HG02852 (cell line): Measurements from ENCODE around the gene WFDC13.
"Not testable (repeated sequence)": the region's sequence is repeated elsewhere in the genome, so short reads cannot be mapped to it uniquely, and the experiment has no call there.

Experiments
- ATAC-seq: cut with Tn5 transposase; IDR thresholded peaks from one replicate; pipeline ENCODE4 v1.9.1; 2021; ENCODE audit warnings: mild to moderate bottlenecking, moderate library complexity; ENCODE audit not compliant: unreplicated experiment

Gene WFDC13

DNA sequence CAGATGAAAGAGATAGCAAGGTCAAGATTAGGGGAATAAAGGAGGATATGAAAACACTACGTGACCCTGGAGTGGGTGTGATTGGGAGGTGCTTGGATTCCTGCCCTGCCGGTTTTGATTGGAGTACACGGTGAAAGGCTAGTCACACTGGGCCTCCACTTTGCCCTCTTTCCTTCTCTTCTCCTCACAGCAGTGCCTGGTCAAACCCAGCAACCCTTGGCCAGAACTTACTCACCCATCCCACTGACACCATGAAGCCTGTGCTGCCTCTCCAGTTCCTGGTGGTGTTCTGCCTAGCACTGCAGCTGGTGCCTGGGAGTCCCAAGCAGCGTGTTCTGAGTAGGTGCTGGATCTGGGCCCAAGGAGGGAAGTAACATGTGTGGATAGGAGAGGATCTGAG lies at the start of gene WFDC13:
WFDC13 (plus strand) TSS at position 166 of the 400 bp plus-strand sequence; CDS start at position 252, 86 bp downstream.
- no peak for ATAC-seq

GRCh38 chr20:45657038-45657437 lies 44.8 kb upstream of the WFDC13 start:
- ATAC-seq, result not testable (repeated sequence)

DNA sequence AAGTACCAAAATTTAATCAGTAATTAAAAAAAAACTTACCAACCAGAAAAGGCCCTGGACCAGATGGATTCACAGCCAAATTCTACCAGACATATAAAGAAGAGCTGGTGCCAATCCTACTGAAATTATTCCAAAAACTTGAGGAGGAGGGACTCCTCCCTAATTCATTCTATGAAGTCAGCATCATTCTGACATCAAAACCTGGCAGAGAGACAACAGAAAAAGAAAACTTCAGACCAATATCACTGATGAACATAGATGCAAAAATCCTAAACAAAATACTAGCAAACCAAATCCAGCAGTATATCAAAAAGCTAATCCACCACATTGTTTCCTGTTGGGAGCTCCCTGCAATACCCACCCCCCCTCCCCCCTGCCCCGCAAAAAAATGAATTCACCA lies 31.7 kb upstream of the WFDC13 start, which contains the start of gene WFDC11:
WFDC11 (minus strand) TSS at position 101 of the 400 bp plus-strand sequence. CDS start 19,639 bp downstream, outside the sequence.
- ATAC-seq, result no peak

DNA sequence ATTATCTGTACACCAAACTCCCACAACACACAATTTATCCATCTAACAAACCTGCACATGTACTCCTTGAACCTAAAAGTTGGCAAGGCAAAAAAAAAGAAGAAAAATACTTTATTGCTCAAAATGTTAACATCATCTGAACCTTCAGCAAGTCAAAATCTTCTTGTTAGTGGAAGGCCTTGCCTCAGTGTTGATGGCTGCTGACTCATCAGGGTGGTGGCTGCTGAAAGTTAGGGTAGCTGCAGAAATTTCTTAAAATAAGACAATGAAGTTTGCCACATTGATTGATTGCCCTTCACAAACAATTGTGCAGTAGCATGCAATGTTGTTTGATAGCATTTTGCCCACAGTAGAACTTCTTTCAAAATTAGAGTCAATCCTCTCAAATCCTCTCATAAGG lies 29.1 kb upstream of the WFDC13 start:
- ATAC-seq, result no peak

DNA sequence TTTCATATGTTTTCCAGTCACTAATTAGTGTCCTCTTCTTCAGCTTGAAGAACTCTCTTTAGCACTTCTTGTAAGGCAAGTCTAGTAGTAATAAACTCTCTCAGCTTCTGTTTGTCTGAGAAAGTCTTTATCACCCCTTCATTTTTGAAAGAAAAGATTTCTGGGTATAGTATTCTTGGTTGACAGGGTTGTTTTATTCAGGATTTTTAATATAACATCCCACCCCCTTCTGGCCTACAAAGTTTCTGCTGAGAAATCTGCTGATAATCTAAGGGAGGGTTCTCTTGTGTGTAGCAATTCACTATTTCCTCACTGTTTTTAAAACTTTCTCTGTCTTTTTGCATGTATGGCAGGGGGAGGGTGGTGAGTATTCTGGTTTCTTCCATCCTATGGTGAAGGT lies 22.2 kb upstream of the WFDC13 start:
- ATAC-seq, result no peak

GRCh38 chr20:45685896-45686295 lies 15.9 kb upstream of the WFDC13 start:
- no peak for ATAC-seq

GRCh38 chr20:45693346-45693745 lies 8.5 kb upstream of the WFDC13 start:
- not testable (repeated sequence) for ATAC-seq

GRCh38 chr20:45695496-45695895 lies 6.3 kb upstream of the WFDC13 start:
- ATAC-seq, result no peak

GRCh38 chr20:45701104-45701503 lies 734 bp upstream of the WFDC13 start:
- no peak for ATAC-seq

GRCh38 chr20:45704969-45705637 lies 3.3 kb downstream of the WFDC13 start, which contains the start of gene WFDC10B:
Gene WFDC10B, minus strand, starts transcription at chr20:45705019. Its CDS starts 19,027 bp downstream, at chr20:45685992.
- no peak for ATAC-seq

DNA sequence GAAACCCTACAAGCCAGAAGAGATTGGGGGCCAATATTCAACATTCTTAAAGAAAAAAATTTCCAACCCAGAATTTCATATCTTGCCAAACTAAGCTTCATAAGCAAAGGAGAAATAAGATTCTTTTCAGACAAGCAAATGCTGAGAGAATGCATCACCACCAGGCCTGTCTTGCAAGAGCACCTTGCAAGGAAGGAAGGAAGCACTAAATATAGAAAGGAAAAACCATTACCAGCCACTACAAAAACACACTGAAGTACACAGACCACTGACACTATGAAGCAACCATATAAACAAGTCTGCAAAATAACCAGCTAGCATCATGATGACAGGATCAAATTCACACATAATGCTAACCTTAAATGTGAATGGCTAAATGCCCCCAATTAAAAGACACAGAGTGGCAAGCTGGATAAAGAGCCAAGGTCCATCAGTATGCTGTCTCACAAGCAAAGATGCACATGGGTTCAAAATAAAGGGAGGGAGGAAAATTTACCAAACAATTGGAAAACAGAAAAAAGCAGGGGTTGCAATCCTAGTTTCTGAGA lies 14.4 kb downstream of the WFDC13 start:
- not testable (repeated sequence) for ATAC-seq

DNA sequence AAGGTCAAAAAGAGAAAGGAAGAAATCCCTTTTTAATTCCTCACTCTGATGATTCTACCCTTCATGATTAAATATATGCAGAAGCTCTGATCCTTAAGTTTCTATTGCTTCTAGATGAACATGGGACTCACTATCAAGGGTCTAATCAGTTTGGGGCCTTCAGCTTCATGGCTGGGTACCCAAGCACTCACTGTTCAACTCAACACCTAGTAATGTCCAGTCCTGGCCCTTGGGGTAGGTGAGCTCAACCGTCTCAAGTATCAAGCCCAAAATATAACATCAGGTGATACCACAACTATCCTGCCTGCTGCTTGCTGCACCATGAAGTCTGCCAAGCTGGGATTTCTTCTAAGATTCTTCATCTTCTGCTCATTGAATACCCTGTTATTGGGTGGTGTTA lies 20.2 kb downstream of the WFDC13 start, which contains the start of gene SPINT4:
SPINT4 (plus strand) TSS at position 301 of the 400 bp plus-strand sequence; CDS start at position 322, 21 bp downstream.
- ATAC-seq, result no peak

DNA sequence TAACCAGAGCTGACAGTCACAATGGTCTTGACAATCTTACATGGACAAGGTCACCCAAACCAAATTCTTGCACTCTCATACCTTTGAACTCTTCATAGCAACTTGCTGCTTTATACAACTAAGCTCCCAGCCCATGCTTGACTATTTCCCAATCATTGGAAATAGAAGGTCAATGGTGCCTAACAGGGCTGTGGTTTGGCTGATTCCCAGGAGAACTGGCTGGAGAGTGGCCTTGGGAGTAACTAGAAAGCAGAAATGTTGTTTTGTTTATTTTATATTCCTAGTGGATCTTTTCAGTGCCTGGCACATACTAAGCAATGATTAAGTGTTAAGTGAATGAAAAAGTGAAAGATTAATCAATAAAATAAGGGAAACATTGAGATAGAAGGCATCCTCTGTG lies 23.3 kb downstream of the WFDC13 start:
- ATAC-seq, result no peak

DNA sequence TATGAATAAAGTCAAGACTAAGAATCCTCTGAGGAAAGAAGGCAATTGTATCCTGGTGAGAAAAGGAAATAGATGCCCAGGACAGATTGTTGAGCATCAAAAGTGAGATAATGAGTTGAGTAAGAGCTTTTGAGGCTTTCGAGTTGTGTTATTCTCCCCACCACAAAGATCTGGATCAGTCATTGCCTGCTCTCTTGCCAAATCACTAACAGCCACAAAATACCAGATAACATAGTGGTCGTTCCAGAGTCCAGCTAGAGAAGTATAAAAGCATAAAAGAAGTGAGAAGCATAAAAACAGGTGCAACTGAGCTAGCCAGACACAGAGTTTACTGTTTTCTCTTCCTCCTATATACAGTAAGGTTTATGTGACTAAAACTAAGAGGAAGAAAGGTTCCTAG lies 25.2 kb downstream of the WFDC13 start:
- no peak for ATAC-seq

GRCh38 chr20:45732199-45732598 lies 30.4 kb downstream of the WFDC13 start:
- ATAC-seq, result no peak

GRCh38 chr20:45735552-45735951 lies 33.7 kb downstream of the WFDC13 start:
- no peak for ATAC-seq

DNA sequence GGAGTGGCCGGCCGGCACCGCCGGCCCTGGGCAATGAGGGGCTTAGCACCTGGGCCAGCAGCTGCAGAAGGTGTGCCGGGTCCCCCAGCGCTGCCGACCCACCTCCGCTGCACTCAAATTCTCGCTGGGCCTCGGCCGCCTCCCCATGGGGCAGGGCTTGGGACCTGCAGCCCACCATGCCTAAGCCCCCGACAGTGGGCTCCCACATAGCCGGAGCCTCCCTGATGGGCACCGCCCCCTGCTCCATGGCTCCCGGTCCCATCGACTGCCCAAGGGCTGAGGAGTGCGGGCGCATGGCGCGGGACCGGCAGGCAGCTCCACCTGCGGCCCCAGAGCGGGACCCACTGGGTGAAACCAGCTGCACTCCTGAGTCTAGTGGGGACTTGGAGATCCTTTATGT lies 34.1 kb downstream of the WFDC13 start:
- ATAC-seq, result no peak

DNA sequence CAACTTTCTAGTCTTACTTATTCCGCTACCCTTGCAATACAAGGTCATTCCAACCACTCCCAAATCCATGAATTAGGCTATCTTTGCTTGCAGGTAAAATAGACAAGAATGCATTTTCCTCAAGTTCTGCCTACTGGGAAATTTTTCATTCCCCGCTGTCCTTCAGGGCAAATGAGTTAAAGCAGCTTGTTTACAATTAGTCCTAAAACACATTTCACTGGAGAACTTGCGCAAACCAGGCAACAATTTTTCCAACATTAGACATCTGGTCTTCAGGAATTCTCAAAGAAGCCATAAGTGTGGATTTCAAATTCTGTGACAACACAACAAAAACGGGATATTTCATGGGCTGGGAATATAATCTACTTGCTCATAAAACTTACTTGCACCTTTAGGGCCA lies 40.8 kb downstream of the WFDC13 start:
- no peak for ATAC-seq

DNA sequence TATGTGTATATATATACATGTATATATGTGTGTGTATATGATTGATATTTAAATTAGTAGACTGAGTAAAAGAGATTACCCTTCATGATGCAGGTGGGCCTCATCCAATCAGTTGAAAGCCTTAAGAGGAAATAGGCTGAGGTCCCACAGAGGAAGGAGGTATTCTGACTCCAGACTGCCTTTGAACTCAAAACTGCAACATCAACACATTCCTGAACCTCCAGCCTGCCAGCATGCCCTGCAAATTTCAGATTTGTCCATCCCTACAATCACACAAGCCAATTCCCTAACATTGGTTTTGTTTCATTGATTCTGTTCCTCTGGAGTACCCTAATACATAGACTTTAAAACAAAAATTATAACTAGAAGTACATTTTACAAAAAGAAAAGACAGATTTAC lies 43.2 kb downstream of the WFDC13 start:
- ATAC-seq, result no peak

DNA sequence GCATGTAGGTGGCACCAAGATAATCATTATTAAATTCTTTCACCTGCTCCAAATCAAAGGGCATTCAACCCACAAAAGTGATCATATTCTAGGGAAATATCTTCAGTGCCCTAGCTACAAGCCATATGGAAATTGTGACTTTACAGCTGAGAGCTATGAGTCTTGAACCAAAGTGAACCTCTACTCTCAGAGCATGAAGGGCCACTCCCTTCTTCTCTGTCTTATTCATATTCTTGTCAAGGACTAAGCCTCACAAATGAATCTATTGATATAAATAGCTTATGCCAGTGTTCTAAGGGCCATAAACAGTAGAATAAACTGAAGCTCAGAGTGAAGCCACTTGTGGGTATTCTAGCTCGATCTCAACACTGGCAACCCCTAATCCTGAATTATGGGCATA lies 49.9 kb downstream of the WFDC13 start:
- no peak for ATAC-seq

GRCh38 chr20:45752746-45753145 lies 50.9 kb downstream of the WFDC13 start:
- ATAC-seq, result no peak

GRCh38 chr20:45758096-45758495 lies 56.3 kb downstream of the WFDC13 start:
- ATAC-seq, result no peak
